ENCODE measurements around the gene TPBGL.

The TPBGL gene

GRCh38 chr11:75245356-75246005 is 4.9 kb downstream of the TPBGL start:
- DNase-seq (ENCODE audit: low read depth): no peak
- no peak overlapping the region for H3K4me3 ChIP-seq (ENCODE audit: low read depth, low read length)
- TF ChIP-seq CTCF (IDR thresholded peaks at IDR 0.05; ENCODE audit: control insufficient read depth, extremely low read depth, insufficient read depth): no peak

- no peak for TF ChIP-seq CTCF (IDR thresholded peaks at IDR 0.05; ENCODE audit: control insufficient read depth, extremely low read depth, insufficient read depth)
- H3K4me3 ChIP-seq (ENCODE audit: low read depth, low read length): no peak overlapping the region
- no peak for DNase-seq (ENCODE audit: low read depth)
These were observed 5.6 kb downstream of the TPBGL start for GRCh38 chr11:75246006-75246670.

- no peak for TF ChIP-seq CTCF (IDR thresholded peaks at IDR 0.05; ENCODE audit: control insufficient read depth, extremely low read depth, insufficient read depth)
- H3K4me3 ChIP-seq (ENCODE audit: low read depth, low read length): no peak overlapping the region
- DNase-seq (ENCODE audit: low read depth): no peak
These were observed 6.2 kb downstream of the TPBGL start for GRCh38 chr11:75246671-75247350.

- DNase-seq (ENCODE audit: low read depth): no peak
- TF ChIP-seq CTCF (IDR thresholded peaks at IDR 0.05; ENCODE audit: control insufficient read depth, extremely low read depth, insufficient read depth): no peak
- H3K4me3 ChIP-seq (ENCODE audit: low read depth, low read length): no peak overlapping the region
These were observed 8.3 kb downstream of the TPBGL start for GRCh38 chr11:75248924-75249256.

GRCh38 chr11:75249704-75250103 is 9.1 kb downstream of the TPBGL start:
- DNase-seq (ENCODE audit: low read depth): no peak
- H3K4me3 ChIP-seq (ENCODE audit: low read depth, low read length): no peak overlapping the region
- TF ChIP-seq CTCF (IDR thresholded peaks at IDR 0.05; ENCODE audit: control insufficient read depth, extremely low read depth, insufficient read depth): no peak

GRCh38 chr11:75254326-75254725 is 13.8 kb downstream of the TPBGL start:
- no peak for DNase-seq (ENCODE audit: low read depth)
- no peak for TF ChIP-seq CTCF (IDR thresholded peaks at IDR 0.05; ENCODE audit: control insufficient read depth, extremely low read depth, insufficient read depth)
- no peak overlapping the region for H3K4me3 ChIP-seq (ENCODE audit: low read depth, low read length)

All from LNCaP clone FGC (cell line).